SK-N-SH treated with all-trans-retinoic acid at 6 μM for 48 hours (cell line): Measurements from ENCODE around the gene DAGLB.

ENCODE experiments used
- ATAC-seq: fragments of 200-7000 bp; cut with Tn5 transposase; 3 replicates; pipeline ENCODE4 v1.9.1; 2020; ENCODE audit warnings: mild to moderate bottlenecking, moderate library complexity
- ARNTL ChIP-seq: fragments of 450-650 bp; formaldehyde crosslinking; IDR thresholded peaks from 2 replicates; pipeline ENCODE4 v1.5.0; 2020; ENCODE audit warnings: low read depth, mild to moderate bottlenecking, moderate library complexity, borderline replicate concordance
- BACH2 ChIP-seq: fragments of 250-450 bp; sonication (Bioruptor Pico); IDR thresholded peaks from 2 replicates; pipeline ENCODE4 v1.9.0; 2021; ENCODE audit warnings: mild to moderate bottlenecking, borderline replicate concordance
- CSDC2 ChIP-seq: fragments of 250-450 bp; sonication (Bioruptor Pico); IDR thresholded peaks from 2 replicates; pipeline ENCODE4 v1.5.0; 2020; ENCODE audit warnings: mild to moderate bottlenecking, moderate library complexity
- CSRNP3 ChIP-seq: fragments of 250-450 bp; sonication (Bioruptor Pico); IDR thresholded peaks from 2 replicates; pipeline ENCODE4 v1.5.1; 2021; ENCODE audit warnings: mild to moderate bottlenecking, moderate library complexity
- ESRRG ChIP-seq: fragments of 250-450 bp; sonication (Bioruptor Pico); IDR thresholded peaks from 2 replicates; pipeline ENCODE4 v1.6.1; 2021; ENCODE audit warnings: mild to moderate bottlenecking
- GLIS3 ChIP-seq: fragments of 250-450 bp; sonication (Bioruptor Pico); IDR thresholded peaks from 2 replicates; pipeline ENCODE4 v1.5.0; 2020; ENCODE audit warnings: mild to moderate bottlenecking, moderate library complexity
- ISL1 ChIP-seq: fragments of 250-450 bp; sonication (Bioruptor Pico); IDR thresholded peaks from 2 replicates; pipeline ENCODE4 v2.1.2; 2022; ENCODE audit warnings: mild to moderate bottlenecking, moderate library complexity
- OSR1 ChIP-seq: fragments of 250-450 bp; sonication (Bioruptor Pico); IDR thresholded peaks from 2 replicates; pipeline ENCODE4 v1.8.0; 2022; ENCODE audit warnings: moderate library complexity, mild to moderate bottlenecking, inconsistent platforms
- PATZ1 ChIP-seq: fragments of 250-450 bp; sonication (Bioruptor Pico); IDR thresholded peaks from 2 replicates; pipeline ENCODE4 v1.8.0; 2020; ENCODE audit warnings: mild to moderate bottlenecking, moderate library complexity, borderline replicate concordance
- POU6F1 ChIP-seq: fragments of 250-450 bp; sonication (Bioruptor Pico); IDR thresholded peaks from 2 replicates; pipeline ENCODE4 v1.8.0; 2021; ENCODE audit warnings: low read depth, mild to moderate bottlenecking, moderate library complexity, borderline replicate concordance
- PPARA ChIP-seq: fragments of 250-450 bp; sonication (Bioruptor Pico); IDR thresholded peaks from 2 replicates; pipeline ENCODE4 v1.5.0; 2020; ENCODE audit warnings: mild to moderate bottlenecking, borderline replicate concordance
- RARB ChIP-seq: fragments of 250-450 bp; sonication (Bioruptor Pico); IDR thresholded peaks from 2 replicates; pipeline ENCODE4 v1.8.0; 2021; ENCODE audit warnings: mild to moderate bottlenecking, moderate library complexity
- SNAI2 ChIP-seq: fragments of 250-450 bp; sonication (Bioruptor Pico); IDR thresholded peaks from 2 replicates; pipeline ENCODE4 v1.5.0; 2020; ENCODE audit warnings: mild to moderate bottlenecking, moderate library complexity
- TCF4 ChIP-seq: fragments of 250-450 bp; sonication (Bioruptor Pico); IDR thresholded peaks from 2 replicates; pipeline ENCODE4 v1.8.0; 2021; ENCODE audit warnings: mild to moderate bottlenecking, moderate library complexity, borderline replicate concordance
- TOX ChIP-seq: fragments of 250-450 bp; sonication (Bioruptor Pico); IDR thresholded peaks from 2 replicates; pipeline ENCODE4 v1.8.0; 2021; ENCODE audit warnings: mild to moderate bottlenecking, moderate library complexity, borderline replicate concordance
- TSHZ2 ChIP-seq: fragments of 250-450 bp; sonication (Bioruptor Pico); IDR thresholded peaks from 2 replicates; pipeline ENCODE4 v1.5.0; 2020; ENCODE audit warnings: mild to moderate bottlenecking, moderate library complexity
- ZC3H10 ChIP-seq: fragments of 250-450 bp; sonication (Bioruptor Pico); IDR thresholded peaks from 2 replicates; pipeline ENCODE4 v1.5.1; 2021; ENCODE audit warnings: mild to moderate bottlenecking, moderate library complexity
- ZFP3 ChIP-seq: fragments of 250-450 bp; sonication (Bioruptor Pico); IDR thresholded peaks from 2 replicates; pipeline ENCODE4 v1.5.0; 2020; ENCODE audit warnings: mild to moderate bottlenecking, moderate library complexity
- ZNF565 ChIP-seq: fragments of 450-650 bp; formaldehyde crosslinking; conservative IDR thresholded peaks from 2 replicates; pipeline ENCODE4 v1.5.0; 2020; ENCODE audit warnings: low read depth, mild to moderate bottlenecking, moderate library complexity
- ZNF70 ChIP-seq: fragments of 450-650 bp; formaldehyde crosslinking; IDR thresholded peaks from 2 replicates; pipeline ENCODE4 v1.5.0; 2020; ENCODE audit warnings: mild to moderate bottlenecking, moderate library complexity
- ZNF8 ChIP-seq: fragments of 450-650 bp; formaldehyde crosslinking; IDR thresholded peaks from 2 replicates; pipeline ENCODE4 v1.5.0; 2020; ENCODE audit warnings: mild to moderate bottlenecking, moderate library complexity

DAGLB gene

GRCh38 chr7:6394114-6394513 is 53.6 kb downstream of the DAGLB start:
- TF ChIP-seq TOX (CRISPR knock-in tag) (no peak), PATZ1 (CRISPR knock-in tag) (no peak), ISL1 (CRISPR knock-in tag) (no peak), ZNF565 (CRISPR knock-in tag) (no peak), BACH2 (CRISPR knock-in tag) (no peak), ZFP3 (CRISPR knock-in tag) (no peak), ARNTL (no peak), GLIS3 (CRISPR knock-in tag) (no peak), OSR1 (CRISPR knock-in tag) (no peak), TSHZ2 (CRISPR knock-in tag) (no peak), TCF4 (no peak), CSDC2 (CRISPR knock-in tag) (no peak), ZC3H10 (CRISPR knock-in tag) (no peak), RARB (CRISPR knock-in tag) (no peak), PPARA (CRISPR knock-in tag) (no peak), SNAI2 (CRISPR knock-in tag) (no peak), POU6F1 (CRISPR knock-in tag) (no peak)
- ATAC-seq, result no peak

- no peak for TF ChIP-seq ZNF565 (CRISPR knock-in tag)
- no peak for TF ChIP-seq PPARA (CRISPR knock-in tag)
- no peak for TF ChIP-seq CSRNP3 (CRISPR knock-in tag)
- no peak for TF ChIP-seq ZNF8 (CRISPR knock-in tag)
- no peak for TF ChIP-seq OSR1 (CRISPR knock-in tag)
- TF ChIP-seq TOX (CRISPR knock-in tag), result no peak
- no peak for TF ChIP-seq ESRRG
- TF ChIP-seq CSDC2 (CRISPR knock-in tag), result no peak
- no peak for TF ChIP-seq TSHZ2 (CRISPR knock-in tag)
- TF ChIP-seq ZNF70 (CRISPR knock-in tag), result no peak
- TF ChIP-seq RARB (CRISPR knock-in tag), result no peak
- no peak for TF ChIP-seq POU6F1 (CRISPR knock-in tag)
- no peak for TF ChIP-seq ARNTL
- TF ChIP-seq GLIS3 (CRISPR knock-in tag), result no peak
- peak; percentile 25 for ATAC-seq
Measured at GRCh38 chr7:6393667-6394056, 54.1 kb downstream of the DAGLB start.
